Activated naive CD8-positive, alpha-beta T cell treated with anti-CD3 and anti-CD28 coated beads, Interleukin-2, amount 50 U/mL, for 24 hours (primary cell): ENCODE results near the gene B3GAT1.

Source experiments
- ATAC-seq: fragments of 150-1000 bp; cut with Tn5 transposase; one replicate; pipeline ENCODE4 v1.10.0; 2021
- DNase-seq: peaks from one replicate; pipeline ENCODE4 v3.0.0; 2021
- H3K27ac Mint-ChIP-seq: one replicate; pipeline ENCODE4 v1.8.0; 2021; ENCODE audit warnings: mild to moderate bottlenecking, mixed read lengths
- H3K27me3 Mint-ChIP-seq: one replicate; pipeline ENCODE4 v1.8.0; 2021; ENCODE audit warnings: mixed read lengths
- H3K36me3 Mint-ChIP-seq: one replicate; pipeline ENCODE4 v1.8.0; 2021; ENCODE audit warnings: low read depth, mixed read lengths
- H3K4me1 Mint-ChIP-seq: one replicate; pipeline ENCODE4 v1.8.0; 2021; ENCODE audit warnings: mixed read lengths
- H3K4me3 Mint-ChIP-seq: one replicate; pipeline ENCODE4 v1.8.0; 2021; ENCODE audit warnings: mild to moderate bottlenecking, moderate library complexity, mixed read lengths
- H3K9me3 Mint-ChIP-seq: one replicate; pipeline ENCODE4 v1.8.0; 2021; ENCODE audit warnings: mixed read lengths

Gene B3GAT1

DNA sequence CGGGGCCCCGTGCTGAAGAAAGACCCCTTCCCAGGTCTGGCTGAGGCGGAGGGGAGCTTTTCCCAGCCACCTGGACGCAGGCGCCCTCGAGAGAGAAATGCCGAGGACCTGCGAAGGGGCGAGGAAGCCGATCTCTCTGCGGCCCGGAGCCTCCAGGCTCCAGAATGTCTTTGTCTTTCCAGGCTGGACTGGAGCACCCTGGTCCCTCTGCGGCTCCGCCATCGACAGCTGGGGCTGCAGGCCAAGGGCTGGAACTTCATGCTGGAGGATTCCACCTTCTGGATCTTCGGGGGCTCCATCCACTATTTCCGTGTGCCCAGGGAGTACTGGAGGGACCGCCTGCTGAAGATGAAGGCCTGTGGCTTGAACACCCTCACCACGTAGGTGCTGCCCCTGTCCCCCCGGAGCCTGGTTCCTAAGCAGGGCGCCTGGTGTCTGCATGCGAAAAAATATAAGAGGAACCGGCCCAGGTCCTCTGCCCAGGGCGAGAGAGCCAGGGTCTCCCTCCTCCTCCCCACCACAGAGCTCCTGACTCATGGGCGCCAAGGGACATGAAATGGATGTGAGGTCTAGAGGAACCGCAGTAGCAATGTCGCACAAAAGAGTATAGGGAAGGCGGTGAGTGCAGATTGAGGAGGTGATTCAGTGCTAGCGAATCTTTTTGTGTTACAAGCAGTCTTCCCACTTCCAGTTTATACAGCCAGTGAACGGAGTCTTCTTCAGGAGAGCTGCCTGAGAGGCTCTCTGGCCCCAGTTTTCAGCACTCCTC, 69.3 kb downstream of the B3GAT1 start:
- Mint-ChIP-seq H3K4me1 (no peaks in the 10 kb centered on the region), H3K9me3 (no peaks in the 10 kb centered on the region), H3K27ac (no peak overlapping the region), H3K4me3 (no peak overlapping the region), H3K36me3 (no peaks in the 10 kb centered on the region), H3K27me3 (no peaks in the 10 kb centered on the region)
- no peak for ATAC-seq
- no peak for DNase-seq

- ATAC-seq (no peak), DNase-seq (no peak)
- Mint-ChIP-seq H3K36me3 (no peaks in the 10 kb centered on the region), H3K4me1 (no peaks in the 10 kb centered on the region), H3K9me3 (no peaks in the 10 kb centered on the region), H3K4me3 (no peak overlapping the region), H3K27ac (no peak overlapping the region), H3K27me3 (no peaks in the 10 kb centered on the region)
Measured at GRCh38 chr11:134341805-134342571, 70.1 kb downstream of the B3GAT1 start.

- H3K4me3 Mint-ChIP-seq = no peak overlapping the region
- H3K27me3 Mint-ChIP-seq = no peaks in the 10 kb centered on the region
- DNase-seq (no peak), ATAC-seq (no peak)
- no peak overlapping the region for H3K27ac Mint-ChIP-seq
- no peaks in the 10 kb centered on the region for H3K9me3 Mint-ChIP-seq
- H3K36me3 Mint-ChIP-seq = no peaks in the 10 kb centered on the region
- H3K4me1 Mint-ChIP-seq = no peaks in the 10 kb centered on the region
Measured at GRCh38 chr11:134340354-134340964, 71.6 kb downstream of the B3GAT1 start.

GRCh38 chr11:134339756-134340155, 72.3 kb downstream of the B3GAT1 start:
- H3K27me3 Mint-ChIP-seq = peaks cover under 1% of the 10 kb centered on the region
- no peak overlapping the region for H3K27ac Mint-ChIP-seq
- no peak overlapping the region for H3K4me3 Mint-ChIP-seq
- ATAC-seq (no peak), DNase-seq (no peak)
- no peaks in the 10 kb centered on the region for H3K4me1 Mint-ChIP-seq
- H3K36me3 Mint-ChIP-seq = no peaks in the 10 kb centered on the region
- no peaks in the 10 kb centered on the region for H3K9me3 Mint-ChIP-seq

GRCh38 chr11:134338654-134339053, 73.4 kb downstream of the B3GAT1 start:
- H3K4me1 Mint-ChIP-seq = no peaks in the 10 kb centered on the region
- H3K36me3 Mint-ChIP-seq = no peaks in the 10 kb centered on the region
- H3K27me3 Mint-ChIP-seq = peaks cover 10% of the 10 kb centered on the region
- ATAC-seq = no peak
- H3K27ac Mint-ChIP-seq = no peak overlapping the region
- no peak overlapping the region for H3K4me3 Mint-ChIP-seq
- DNase-seq = no peak
- no peaks in the 10 kb centered on the region for H3K9me3 Mint-ChIP-seq

DNA sequence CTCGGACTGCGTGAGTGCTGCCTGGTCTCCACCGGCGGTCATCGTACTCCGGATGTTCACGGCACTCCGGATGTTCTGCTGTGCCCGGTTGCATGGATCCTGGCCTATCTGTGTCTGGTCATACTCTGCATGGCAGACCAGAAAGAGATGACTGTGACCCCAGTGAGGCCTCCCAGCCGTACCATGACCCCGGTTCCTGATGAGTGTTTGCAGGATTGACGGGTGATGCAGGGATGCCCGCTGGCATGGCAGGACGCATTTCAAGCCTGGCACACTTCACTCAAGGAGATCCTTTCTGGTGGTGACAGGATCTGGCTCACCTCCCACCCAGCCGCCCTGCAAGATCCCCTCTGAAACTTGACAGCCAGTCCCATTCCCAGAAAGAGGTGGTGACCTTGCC, 74.0 kb downstream of the B3GAT1 start:
- Mint-ChIP-seq H3K36me3 (no peaks in the 10 kb centered on the region), H3K27me3 (peaks cover 15% of the 10 kb centered on the region), H3K9me3 (no peaks in the 10 kb centered on the region), H3K27ac (no peak overlapping the region), H3K4me1 (no peaks in the 10 kb centered on the region), H3K4me3 (no peak overlapping the region)
- DNase-seq = no peak
- ATAC-seq = no peak

GRCh38 chr11:134337051-134337450, 75.0 kb downstream of the B3GAT1 start:
- H3K27ac Mint-ChIP-seq = no peak overlapping the region
- no peaks in the 10 kb centered on the region for H3K9me3 Mint-ChIP-seq
- H3K36me3 Mint-ChIP-seq = no peaks in the 10 kb centered on the region
- no peak overlapping the region for H3K4me3 Mint-ChIP-seq
- peaks cover 5% of the 10 kb centered on the region for H3K4me1 Mint-ChIP-seq
- H3K27me3 Mint-ChIP-seq = peaks cover 21% of the 10 kb centered on the region
- ATAC-seq (no peak), DNase-seq (no peak)

- Mint-ChIP-seq H3K27ac (no peak overlapping the region), H3K4me3 (no peak overlapping the region), H3K9me3 (no peaks in the 10 kb centered on the region)
Measured at GRCh38 chr11:134334796-134335571, 77.1 kb downstream of the B3GAT1 start.

GRCh38 chr11:134333946-134334345, 78.1 kb downstream of the B3GAT1 start:
- H3K4me1 Mint-ChIP-seq = peaks cover 10% of the 10 kb centered on the region
- H3K27me3 Mint-ChIP-seq = peaks cover 35% of the 10 kb centered on the region
- H3K36me3 Mint-ChIP-seq = no peaks in the 10 kb centered on the region
- H3K27ac Mint-ChIP-seq = no peak overlapping the region
- H3K4me3 Mint-ChIP-seq = no peak overlapping the region
- DNase-seq (no peak), ATAC-seq (no peak)
- H3K9me3 Mint-ChIP-seq = no peaks in the 10 kb centered on the region

More at GRCh38 chr11:134334796-134335571, 77.1 kb downstream of the B3GAT1 start:
- ATAC-seq (no peak), DNase-seq (no peak)
- Mint-ChIP-seq H3K4me1 (peaks cover 10% of the 10 kb centered on the region), H3K27me3 (peaks cover 35% of the 10 kb centered on the region), H3K36me3 (no peaks in the 10 kb centered on the region)

- DNase-seq (no peak), ATAC-seq (no peak)
- Mint-ChIP-seq H3K36me3 (no peaks in the 10 kb centered on the region), H3K4me3 (peak overlapping the region; percentile 77), H3K27me3 (peaks cover 35% of the 10 kb centered on the region), H3K9me3 (no peaks in the 10 kb centered on the region), H3K27ac (no peak overlapping the region), H3K4me1 (peaks cover 10% of the 10 kb centered on the region)
Measured at GRCh38 chr11:134333312-134333711, 78.7 kb downstream of the B3GAT1 start.

- Mint-ChIP-seq H3K9me3 (no peaks in the 10 kb centered on the region), H3K36me3 (no peaks in the 10 kb centered on the region), H3K27ac (no peak overlapping the region), H3K4me3 (peak overlapping the region; percentile 77), H3K27me3 (peaks cover 35% of the 10 kb centered on the region), H3K4me1 (peaks cover 10% of the 10 kb centered on the region)
- ATAC-seq (no peak), DNase-seq (no peak)
Measured at GRCh38 chr11:134332782-134333181, 79.3 kb downstream of the B3GAT1 start.

- peak overlapping the region; percentile 77 for H3K4me3 Mint-ChIP-seq
- H3K36me3 Mint-ChIP-seq = no peaks in the 10 kb centered on the region
- peak; percentile 30 for ATAC-seq
- peaks cover 37% of the 10 kb centered on the region for H3K27me3 Mint-ChIP-seq
- peaks cover 10% of the 10 kb centered on the region for H3K4me1 Mint-ChIP-seq
- H3K9me3 Mint-ChIP-seq = no peaks in the 10 kb centered on the region
- H3K27ac Mint-ChIP-seq = no peak overlapping the region
- peak; percentile 23 for DNase-seq
Measured at GRCh38 chr11:134332189-134332631, 79.8 kb downstream of the B3GAT1 start.

DNA sequence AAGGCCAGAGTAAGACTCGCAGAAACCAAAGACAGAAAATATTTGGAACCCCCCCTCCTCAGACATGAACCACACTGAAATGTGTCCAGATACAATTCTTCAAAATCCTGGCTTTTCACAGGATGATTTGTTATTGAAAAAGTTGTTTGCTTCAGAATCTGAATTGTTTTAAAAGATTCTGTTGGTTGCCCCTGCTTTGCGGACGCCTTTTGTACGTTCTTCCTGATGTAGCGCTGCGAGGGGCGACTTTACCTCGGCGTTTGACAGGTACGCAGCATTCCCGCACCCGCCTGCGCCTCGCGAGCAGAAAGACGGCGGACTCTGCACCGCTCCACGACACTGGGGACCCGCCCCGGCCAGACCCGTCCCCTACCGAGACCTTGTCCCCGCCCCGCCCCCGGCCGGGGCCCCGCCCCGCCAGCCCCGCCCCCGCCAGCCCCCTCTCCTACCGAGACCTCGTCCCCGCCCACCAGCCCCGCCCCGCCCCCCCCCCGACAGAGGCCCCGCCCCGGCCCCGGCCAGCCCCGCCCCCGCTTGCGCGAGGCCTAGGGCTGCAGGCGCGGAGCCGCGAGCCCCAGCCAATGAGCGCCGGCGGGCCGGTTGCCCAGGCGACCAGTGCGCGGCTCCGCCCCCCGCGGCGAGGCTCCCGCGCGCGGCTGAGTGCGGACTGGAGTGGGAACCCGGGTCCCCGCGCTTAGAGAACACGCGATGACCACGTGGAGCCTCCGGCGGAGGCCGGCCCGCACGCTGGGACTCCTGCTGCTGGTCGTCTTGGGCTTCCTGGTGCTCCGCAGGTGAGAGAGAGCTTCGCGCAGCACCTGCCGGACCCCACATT, 80.5 kb downstream of the B3GAT1 start, which contains the start of gene GLB1L2:
Gene GLB1L2 (plus strand): TSS at position 635 of the 835 bp plus-strand sequence. CDS start 74 bp downstream, at position 709.
- peak within 1 kb of the TSS; percentile 78 for H3K4me3 Mint-ChIP-seq
- peaks cover 10% of the 10 kb centered on the region for H3K4me1 Mint-ChIP-seq
- H3K27me3 Mint-ChIP-seq = peaks cover 37% of the 10 kb centered on the region
- no peak within 1 kb of the TSS for H3K27ac Mint-ChIP-seq
- no peaks in the 10 kb centered on the region for H3K36me3 Mint-ChIP-seq
- ATAC-seq (peak; percentile 93), DNase-seq (peak; percentile 73)
- H3K9me3 Mint-ChIP-seq = no peaks in the 10 kb centered on the region
